ENCODE measurements around the gene DHRS12. TPM values are rescaled to one million over a fixed set of nuclear protein-coding genes. Genes with fewer than 3 reads are reported as not detected.

Gene DHRS12
- 10 to 100 TPM; 10.2 to 17.6 (median 12.4) TPM for total RNA-seq
- long read RNA-seq, partial matches to known transcripts = 0 of 6 reads
- long read RNA-seq, other reads (novel, unspliced or antisense) = 5 of 6 reads

GRCh38 chr13:51803422-51804294 is at the start of gene DHRS12:
DHRS12 (minus strand) TSS chr13:51804163; CDS start chr13:51799659, 4,504 bp downstream.
- Histone ChIP-seq H3K36me3 (no peaks in the 10 kb centered on the region), H3K27me3 (no peaks in the 10 kb centered on the region), H3K4me3 (peak within 1 kb of the TSS; percentile 76 to 84 (median 81)), H3K9me3 (no peaks in the 10 kb centered on the region), H3K27ac (peak within 1 kb of the TSS; percentile 100), H3K4me1 (peaks cover 0 to 34% (median 15%) of the 10 kb centered on the region in 4 donors)
- DNase-seq = peak; percentile 93 to 95 (median 95)
- TF ChIP-seq CTCF (IDR thresholded peaks at IDR 0.05) = peak in 1 of 4 donors; percentile 7
- peak; percentile 97 for TF ChIP-seq POLR2A (IDR thresholded peaks at IDR 0.05)
- intact Hi-C loops (cut with DNase I) = no loop called here
- 0% methylated on average over 4 of the region's 91 CpGs for WGBS (ENCODE audit: insufficient coverage, low coverage, low lambda C conversion rate, missing lambda C conversion rate)
- peak; percentile 77 to 86 (median 84) for ATAC-seq

GRCh38 chr13:51849145-51850101 is 45.5 kb upstream of the DHRS12 start:
- DNase-seq (no peak), ATAC-seq (no peak)
- H3K4me3 ChIP-seq = no peak overlapping the region
- H3K9me3 ChIP-seq = no peaks in the 10 kb centered on the region
- no peak for TF ChIP-seq POLR2A (IDR thresholded peaks at IDR 0.05)
- peak in 3 of 4 donors; percentile 19 to 43 (median 21) for TF ChIP-seq CTCF (IDR thresholded peaks at IDR 0.05)
- H3K27ac ChIP-seq = no peak overlapping the region
- intact Hi-C loops (cut with DNase I) = no loop called here
- H3K27me3 ChIP-seq = no peaks in the 10 kb centered on the region
- H3K4me1 ChIP-seq = peaks cover 0 to 5% (median 2%) of the 10 kb centered on the region in 4 donors
- 76% methylated on average over 17 of the region's 21 CpGs for WGBS (ENCODE audit: insufficient coverage, low coverage, low lambda C conversion rate, missing lambda C conversion rate)
- no peaks in the 10 kb centered on the region for H3K36me3 ChIP-seq

GRCh38 chr13:51848674-51849073 is 44.7 kb upstream of the DHRS12 start:
- Histone ChIP-seq H3K36me3 (no peaks in the 10 kb centered on the region), H3K9me3 (no peaks in the 10 kb centered on the region), H3K27ac (no peak overlapping the region), H3K4me1 (peaks cover 0 to 5% (median 2%) of the 10 kb centered on the region in 4 donors), H3K4me3 (no peak overlapping the region), H3K27me3 (no peaks in the 10 kb centered on the region)
- WGBS (ENCODE audit: insufficient coverage, low coverage, low lambda C conversion rate, missing lambda C conversion rate) = 82% methylated on average over 4 of the region's 4 CpGs
- intact Hi-C loops (cut with DNase I) = no loop called here
- DNase-seq (no peak), ATAC-seq (no peak)
- TF ChIP-seq POLR2A (IDR thresholded peaks at IDR 0.05) = no peak
- no peak for TF ChIP-seq CTCF (IDR thresholded peaks at IDR 0.05)

GRCh38 chr13:51846756-51847155 is 42.8 kb upstream of the DHRS12 start:
- WGBS (ENCODE audit: insufficient coverage, low coverage, low lambda C conversion rate, missing lambda C conversion rate) = 69% methylated on average over 1 of the region's 1 CpG
- intact Hi-C loops (cut with DNase I) = no loop called here
- ATAC-seq = no peak
- H3K4me3 ChIP-seq = no peak overlapping the region
- H3K27ac ChIP-seq = no peak overlapping the region
- no peak for DNase-seq
- no peaks in the 10 kb centered on the region for H3K9me3 ChIP-seq
- no peaks in the 10 kb centered on the region for H3K36me3 ChIP-seq
- peaks cover 0 to 5% (median 2%) of the 10 kb centered on the region in 4 donors for H3K4me1 ChIP-seq
- TF ChIP-seq CTCF (IDR thresholded peaks at IDR 0.05) (no peak), POLR2A (IDR thresholded peaks at IDR 0.05) (no peak)
- no peaks in the 10 kb centered on the region for H3K27me3 ChIP-seq

Data from right lobe of liver (tissue), 6 donors.